Activated CD8-positive, alpha-beta memory T cell treated with anti-CD3 and anti-CD28 coated beads, Interleukin-2, amount 10 ng/mL, durations not matched to agents 7 days and 5 days (primary cell): ENCODE results near the gene NUMB. TPM values are rescaled to one million over a fixed set of nuclear protein-coding genes. Genes with fewer than 3 reads are reported as not detected.

Experiments
- ATAC-seq: fragments of 150-1000 bp; cut with Tn5 transposase; one replicate; pipeline ENCODE4 v1.10.0; 2021; ENCODE audit warnings: moderate library complexity
- CTCF ChIA-PET: fragments of 350-600 bp; sonication (Branson Sonifier 250); formaldehyde crosslinking; loops from one replicate; lab custom pipeline; 2021; ENCODE audit warnings: antibody characterized with exemption; lab: Charles Lee
- DNase-seq: peaks from one replicate; pipeline ENCODE4 v3.0.0-alpha.2; 2020
- H3K27ac Mint-ChIP-seq: one replicate; pipeline ENCODE4 v1.8.0; 2021; ENCODE audit warnings: mild to moderate bottlenecking, mixed read lengths
- H3K27me3 Mint-ChIP-seq: one replicate; pipeline ENCODE4 v1.8.0; 2021; ENCODE audit warnings: mixed read lengths
- H3K36me3 Mint-ChIP-seq: one replicate; pipeline ENCODE4 v1.8.0; 2021; ENCODE audit warnings: mild to moderate bottlenecking, mixed read lengths
- H3K4me1 Mint-ChIP-seq: one replicate; pipeline ENCODE4 v1.8.0; 2021; ENCODE audit warnings: mixed read lengths
- H3K4me3 Mint-ChIP-seq: one replicate; pipeline ENCODE4 v1.8.0; 2021; ENCODE audit warnings: mild to moderate bottlenecking, moderate library complexity, mixed read lengths
- H3K9me3 Mint-ChIP-seq: one replicate; pipeline ENCODE4 v1.8.0; 2022; ENCODE audit warnings: low read depth, mixed read lengths
- total RNA-seq, 2 experiments: library from RNA; stranded (reverse); gene quantifications; one replicate each; pipeline ENCODE4 v1.2.3, GENCODE V29; 2021

The NUMB gene
- total RNA-seq, 2 experiments from 2014 or later: 44.8 to 45.2 TPM

DNA sequence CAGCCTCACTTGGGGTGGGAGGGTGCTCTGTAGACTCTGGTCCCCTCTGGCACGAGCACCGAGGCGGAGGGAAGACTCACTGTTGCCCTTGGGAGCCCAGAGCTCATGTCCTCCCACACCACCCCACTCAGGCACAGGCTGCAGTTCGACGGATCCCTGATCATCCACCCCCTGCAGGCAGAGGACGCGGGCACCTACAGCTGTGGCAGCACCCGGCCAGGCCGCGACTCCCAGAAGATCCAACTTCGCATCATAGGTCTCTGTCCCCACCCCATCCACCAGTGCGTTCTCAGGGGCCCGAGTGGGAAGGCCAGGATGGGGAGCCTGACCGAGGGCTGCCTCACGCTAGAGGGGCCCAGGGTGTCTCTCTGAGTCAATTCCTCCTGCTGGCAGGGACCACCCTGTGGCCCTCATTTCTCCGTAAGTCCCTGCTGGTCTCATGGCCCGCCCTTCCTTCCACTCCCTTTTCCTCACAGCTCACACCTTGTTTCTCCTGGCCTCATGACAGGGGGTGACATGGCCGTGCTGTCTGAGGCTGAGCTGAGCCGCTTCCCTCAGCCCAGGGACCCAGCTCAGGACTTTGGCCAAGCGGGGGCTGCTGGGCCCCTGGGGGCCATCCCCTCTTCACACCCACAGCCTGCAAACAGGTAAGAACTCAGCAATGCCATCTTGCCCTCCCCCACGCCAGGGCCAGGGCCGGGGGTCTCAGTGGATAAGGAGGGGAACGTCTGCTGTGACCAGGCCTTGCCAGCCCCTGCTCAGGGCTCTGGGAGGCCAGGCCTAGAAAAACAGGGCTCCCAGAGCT, 194.1 kb downstream of the NUMB start:
- CTCF ChIA-PET: interaction anchor here (0.8 kb wide), 1 partner anchor 31 kb away, joined by 3 read pairs; no protein-coding TSS in a partner anchor
- Mint-ChIP-seq H3K9me3 (no peaks in the 10 kb centered on the region), H3K27ac (no peak overlapping the region), H3K36me3 (no peaks in the 10 kb centered on the region), H3K27me3 (peaks cover 8% of the 10 kb centered on the region), H3K4me1 (no peaks in the 10 kb centered on the region), H3K4me3 (no peak overlapping the region)
- DNase-seq: no peak
- ATAC-seq: no peak

DNA sequence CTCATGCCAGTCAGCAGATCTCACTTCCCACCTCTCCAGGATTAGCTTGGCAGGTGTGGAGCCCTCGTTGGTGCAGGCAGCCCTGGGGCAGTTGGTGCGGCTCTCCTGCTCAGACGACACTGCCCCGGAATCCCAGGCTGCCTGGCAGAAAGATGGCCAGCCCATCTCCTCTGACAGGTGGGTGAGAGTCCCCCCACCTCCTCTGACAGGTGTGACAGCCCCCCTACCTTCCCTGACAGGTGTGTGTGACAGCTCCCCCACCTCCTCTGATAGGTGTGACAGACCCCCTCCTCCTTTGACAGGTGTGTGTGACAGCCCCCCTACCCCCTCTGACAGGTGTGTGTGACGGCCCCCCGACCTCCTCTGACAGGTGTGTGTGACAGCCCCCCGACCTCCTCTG, 194.7 kb downstream of the NUMB start:
- Mint-ChIP-seq H3K27ac (no peak overlapping the region), H3K36me3 (no peaks in the 10 kb centered on the region), H3K27me3 (peaks cover 4% of the 10 kb centered on the region), H3K4me3 (no peak overlapping the region), H3K4me1 (no peaks in the 10 kb centered on the region), H3K9me3 (no peaks in the 10 kb centered on the region)
- DNase-seq (no peak), ATAC-seq (no peak)
- CTCF ChIA-PET: no interaction called here

DNA sequence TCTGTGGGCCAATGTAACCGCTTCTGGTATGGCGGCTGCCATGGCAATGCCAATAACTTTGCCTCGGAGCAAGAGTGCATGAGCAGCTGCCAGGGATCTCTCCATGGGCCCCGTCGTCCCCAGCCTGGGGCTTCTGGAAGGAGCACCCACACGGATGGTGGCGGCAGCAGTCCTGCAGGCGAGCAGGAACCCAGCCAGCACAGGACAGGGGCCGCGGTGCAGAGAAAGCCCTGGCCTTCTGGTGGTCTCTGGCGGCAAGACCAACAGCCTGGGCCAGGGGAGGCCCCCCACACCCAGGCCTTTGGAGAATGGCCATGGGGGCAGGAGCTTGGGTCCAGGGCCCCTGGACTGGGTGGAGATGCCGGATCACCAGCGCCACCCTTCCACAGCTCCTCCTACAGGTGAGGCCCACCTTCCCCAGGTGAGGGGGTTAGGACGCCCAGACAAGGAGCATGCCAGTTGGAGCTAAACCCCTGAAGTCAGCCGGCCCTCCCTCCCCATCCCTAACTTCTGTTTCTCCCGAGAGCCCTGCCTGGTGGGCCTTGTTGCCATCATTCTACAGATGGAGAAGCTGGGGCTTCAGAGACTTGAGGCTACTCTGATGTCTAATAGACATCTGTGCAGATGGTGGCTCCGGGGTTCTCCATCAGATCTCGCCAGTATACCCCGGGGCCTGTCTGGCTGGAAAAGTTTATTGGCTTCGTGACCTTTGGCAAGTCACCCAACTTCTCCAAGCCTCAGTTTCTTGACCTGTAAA, 195.7 kb downstream of the NUMB start:
- ATAC-seq: no peak
- no peaks in the 10 kb centered on the region for H3K36me3 Mint-ChIP-seq
- H3K9me3 Mint-ChIP-seq: no peaks in the 10 kb centered on the region
- no peak overlapping the region for H3K4me3 Mint-ChIP-seq
- CTCF ChIA-PET: no interaction called here
- DNase-seq: no peak
- H3K27me3 Mint-ChIP-seq: peaks cover 7% of the 10 kb centered on the region
- H3K27ac Mint-ChIP-seq: no peak overlapping the region
- H3K4me1 Mint-ChIP-seq: peaks cover 4% of the 10 kb centered on the region

DNA sequence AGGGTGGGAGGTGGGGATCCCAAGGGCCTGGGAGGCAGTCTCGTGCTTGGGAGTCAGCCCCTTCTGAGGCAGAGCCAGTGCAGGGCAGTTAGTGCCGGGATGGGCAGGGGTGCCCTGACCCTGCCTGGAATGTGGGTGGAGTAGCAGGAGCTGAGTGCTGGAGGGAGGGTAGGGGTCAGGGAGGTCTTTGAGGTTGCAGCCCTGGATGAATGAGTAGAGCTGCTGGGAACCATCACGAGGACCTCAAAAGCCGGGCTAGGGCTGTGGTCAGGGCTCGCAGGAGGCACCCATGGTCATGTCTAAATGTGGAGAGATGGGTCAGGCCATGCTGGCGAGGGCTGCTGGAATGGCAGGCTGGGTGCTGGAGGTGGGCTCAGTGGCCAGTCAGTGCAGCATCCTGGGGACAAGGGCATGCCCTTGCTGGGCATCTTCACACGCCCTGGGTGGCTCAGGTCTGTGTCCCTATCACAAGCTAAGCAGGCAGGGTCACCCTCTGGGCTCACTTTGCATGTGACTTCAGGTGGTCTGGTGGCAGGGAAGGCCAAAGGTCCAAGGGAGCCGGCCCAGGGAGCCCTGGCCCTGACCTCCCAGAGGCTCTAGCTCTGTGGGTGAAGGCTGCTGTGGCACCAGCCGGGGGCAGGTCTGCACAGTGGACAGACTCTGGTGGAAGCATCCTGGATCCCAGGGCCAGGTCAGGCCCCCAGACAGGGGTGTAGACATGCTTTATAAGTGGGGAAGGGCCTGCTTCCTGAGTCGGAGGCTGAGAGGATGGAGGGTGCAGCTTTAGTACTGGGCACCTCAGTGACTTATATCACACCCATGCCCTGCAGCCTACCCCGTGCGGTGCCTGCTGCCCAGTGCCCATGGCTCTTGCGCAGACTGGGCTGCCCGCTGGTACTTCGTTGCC, 196.6 kb downstream of the NUMB start:
- DNase-seq: no peak
- peaks cover 7% of the 10 kb centered on the region for H3K27me3 Mint-ChIP-seq
- no peak for ATAC-seq
- H3K36me3 Mint-ChIP-seq: no peaks in the 10 kb centered on the region
- CTCF ChIA-PET: no interaction called here
- no peak overlapping the region for H3K4me3 Mint-ChIP-seq
- no peak overlapping the region for H3K27ac Mint-ChIP-seq
- H3K9me3 Mint-ChIP-seq: no peaks in the 10 kb centered on the region
- peaks cover 4% of the 10 kb centered on the region for H3K4me1 Mint-ChIP-seq

DNA sequence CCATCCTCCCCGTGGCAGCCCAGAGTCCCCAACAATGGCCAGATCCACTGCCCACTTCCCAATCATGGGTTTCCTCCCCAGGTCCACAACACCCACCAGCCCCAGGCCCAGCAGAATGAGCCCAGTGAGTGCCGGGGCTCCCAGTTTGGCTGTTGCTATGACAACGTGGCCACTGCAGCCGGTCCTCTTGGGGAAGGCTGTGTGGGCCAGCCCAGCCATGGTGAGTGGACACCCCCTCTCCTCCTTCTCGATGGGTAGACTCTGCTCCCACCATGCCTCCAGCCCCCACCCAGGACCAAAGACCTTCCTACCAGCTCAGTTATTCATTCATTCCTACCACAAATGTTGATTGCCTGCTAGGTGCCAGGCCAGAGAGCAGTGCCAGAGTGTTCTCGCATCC, 197.3 kb downstream of the NUMB start:
- CTCF ChIA-PET: no interaction called here
- Mint-ChIP-seq H3K36me3 (no peaks in the 10 kb centered on the region), H3K4me1 (peaks cover 4% of the 10 kb centered on the region), H3K27me3 (peaks cover 7% of the 10 kb centered on the region), H3K9me3 (no peaks in the 10 kb centered on the region), H3K27ac (no peak overlapping the region), H3K4me3 (no peak overlapping the region)
- DNase-seq: no peak
- ATAC-seq: no peak

DNA sequence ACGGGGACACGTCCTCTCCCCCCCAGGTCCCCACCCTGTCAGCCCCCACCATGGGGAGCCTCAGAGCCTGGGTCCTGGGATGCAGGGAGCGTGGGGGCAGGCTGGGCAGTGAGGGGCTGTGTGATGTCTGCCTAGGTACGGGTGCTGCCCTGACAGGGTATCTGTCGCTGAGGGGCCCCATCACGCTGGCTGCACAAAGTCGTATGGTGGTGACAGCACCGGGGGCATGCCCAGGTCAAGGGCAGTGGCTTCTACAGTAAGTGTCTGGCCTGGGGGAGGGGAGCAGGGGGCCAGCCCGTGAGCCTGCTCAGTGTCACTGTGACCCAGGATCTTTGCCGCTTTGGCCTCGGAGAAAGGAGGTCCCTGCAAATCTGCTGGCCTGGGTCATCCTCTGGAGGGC, 197.8 kb downstream of the NUMB start:
- CTCF ChIA-PET: no interaction called here
- no peak for DNase-seq
- no peak for ATAC-seq
- H3K9me3 Mint-ChIP-seq: no peaks in the 10 kb centered on the region
- peaks cover 6% of the 10 kb centered on the region for H3K4me1 Mint-ChIP-seq
- H3K27ac Mint-ChIP-seq: no peak overlapping the region
- H3K4me3 Mint-ChIP-seq: no peak overlapping the region
- H3K36me3 Mint-ChIP-seq: no peaks in the 10 kb centered on the region
- peaks cover 7% of the 10 kb centered on the region for H3K27me3 Mint-ChIP-seq

DNA sequence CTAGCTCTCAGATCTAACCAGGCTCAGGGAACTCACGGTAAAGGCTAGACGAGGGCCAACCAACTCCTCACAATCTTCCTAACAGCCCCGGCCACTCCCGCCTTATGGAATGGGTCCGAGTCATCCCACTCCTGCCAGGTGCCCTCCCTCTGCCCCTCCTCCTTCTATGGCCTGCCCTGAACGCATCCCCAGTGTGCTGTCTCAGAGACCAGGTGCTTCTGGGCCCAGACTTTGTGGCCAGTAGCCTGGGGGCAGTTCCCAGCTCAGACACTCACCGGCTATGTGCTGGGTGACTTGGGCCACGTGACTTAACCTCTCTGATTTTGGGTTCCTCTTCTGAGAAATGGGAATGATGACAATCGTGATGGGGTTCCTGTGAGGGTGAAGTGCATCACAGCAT, 198.5 kb downstream of the NUMB start:
- ATAC-seq (no peak), DNase-seq (no peak)
- Mint-ChIP-seq H3K4me3 (no peak overlapping the region), H3K4me1 (peaks cover 8% of the 10 kb centered on the region), H3K9me3 (no peaks in the 10 kb centered on the region), H3K36me3 (no peaks in the 10 kb centered on the region), H3K27me3 (peaks cover 7% of the 10 kb centered on the region), H3K27ac (no peak overlapping the region)
- CTCF ChIA-PET: no interaction called here

DNA sequence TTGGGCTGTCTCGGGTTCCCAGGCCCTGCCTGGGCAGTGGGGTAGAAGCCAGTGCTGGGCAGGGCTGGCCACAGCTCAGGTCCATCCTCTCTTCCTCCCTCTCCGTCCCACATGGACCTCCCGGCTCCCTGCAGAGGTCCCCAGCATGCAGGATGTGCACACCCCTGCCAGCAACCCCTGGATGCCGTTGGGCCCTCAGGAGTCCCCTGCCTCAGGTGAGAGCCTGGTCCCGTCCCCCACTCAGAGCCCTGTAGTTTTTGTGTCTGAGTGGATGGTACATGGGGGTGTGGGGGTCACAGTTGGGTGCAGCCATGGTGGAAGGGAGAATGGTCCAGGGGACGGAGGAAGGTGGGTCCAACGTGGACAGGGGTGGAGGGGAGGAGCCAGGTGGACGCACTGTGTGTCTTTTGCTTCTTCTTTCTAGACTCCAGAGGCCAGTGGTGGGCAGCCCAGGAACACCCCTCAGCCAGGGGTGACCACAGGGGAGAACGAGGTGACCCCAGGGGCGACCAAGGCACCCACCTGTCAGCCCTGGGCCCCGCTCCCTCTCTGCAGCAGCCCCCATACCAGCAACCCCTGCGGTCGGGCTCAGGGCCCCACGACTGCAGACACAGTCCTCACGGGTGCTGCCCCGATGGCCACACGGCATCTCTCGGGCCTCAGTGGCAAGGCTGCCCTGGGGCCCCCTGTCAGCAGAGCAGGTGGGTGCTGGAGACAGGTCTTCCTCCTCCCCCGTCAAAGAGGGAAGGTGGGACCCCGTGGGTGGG, 199.3 kb downstream of the NUMB start:
- Mint-ChIP-seq H3K36me3 (no peaks in the 10 kb centered on the region), H3K9me3 (no peaks in the 10 kb centered on the region), H3K27me3 (peaks cover 7% of the 10 kb centered on the region), H3K27ac (no peak overlapping the region), H3K4me3 (no peak overlapping the region), H3K4me1 (peaks cover 8% of the 10 kb centered on the region)
- ATAC-seq: no peak
- DNase-seq: no peak
- CTCF ChIA-PET: no interaction called here

DNA sequence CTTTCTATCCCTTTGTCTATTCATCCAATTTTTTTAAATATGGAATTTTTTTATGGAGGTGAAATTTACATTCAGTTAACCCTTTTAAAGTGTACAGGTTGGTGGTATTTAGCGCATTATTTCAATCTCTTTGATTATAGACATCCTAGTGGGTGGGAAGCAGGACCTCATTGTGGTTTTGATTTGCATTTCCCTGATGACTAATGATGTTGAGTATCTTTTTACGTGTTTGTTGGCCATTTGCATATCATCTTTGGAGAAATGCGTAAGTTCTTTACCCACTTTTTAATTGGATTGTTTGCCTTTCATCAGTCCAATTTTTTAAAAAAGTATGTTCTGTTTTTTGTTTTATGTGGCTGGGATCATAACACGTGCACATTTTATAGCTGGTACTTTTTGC, 200.3 kb downstream of the NUMB start:
- no peak overlapping the region for H3K27ac Mint-ChIP-seq
- H3K9me3 Mint-ChIP-seq: no peaks in the 10 kb centered on the region
- H3K4me1 Mint-ChIP-seq: peaks cover 8% of the 10 kb centered on the region
- ATAC-seq: no peak
- H3K4me3 Mint-ChIP-seq: no peak overlapping the region
- no peak for DNase-seq
- H3K27me3 Mint-ChIP-seq: peaks cover 7% of the 10 kb centered on the region
- H3K36me3 Mint-ChIP-seq: no peaks in the 10 kb centered on the region
- CTCF ChIA-PET: no interaction called here

DNA sequence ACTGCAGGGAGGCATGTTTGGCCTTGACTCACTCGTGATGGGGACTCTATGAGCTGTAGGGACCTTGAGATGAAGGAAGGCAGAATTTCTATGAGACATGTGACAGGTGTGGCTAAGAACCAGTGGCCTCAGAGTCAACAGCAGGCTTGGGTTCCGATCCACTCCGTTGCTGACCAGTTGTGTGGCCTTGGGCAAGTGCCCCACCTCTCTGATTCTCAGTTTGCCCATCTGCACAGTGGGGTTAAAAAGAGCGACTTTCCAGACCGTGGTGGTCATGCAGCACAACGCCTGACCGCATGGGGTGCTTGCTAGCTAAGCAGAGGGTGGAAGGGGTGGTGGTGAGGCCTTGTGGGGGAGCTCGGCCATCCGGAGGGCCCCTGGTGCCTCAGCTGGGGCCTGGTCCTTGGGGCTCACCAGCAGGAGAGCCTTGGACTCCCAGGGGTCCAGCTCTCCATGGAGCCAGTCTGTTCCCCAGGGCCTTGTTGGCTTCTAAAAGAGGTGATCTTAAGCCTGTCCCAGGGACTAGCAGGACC, 202.6 kb downstream of the NUMB start:
- CTCF ChIA-PET: interaction anchor here (1.3 to 1.4 kb wide), 2 partner anchors 9 to 24 kb away, joined by 3 read pairs; no protein-coding TSS in a partner anchor
- H3K27ac Mint-ChIP-seq: no peak overlapping the region
- H3K4me1 Mint-ChIP-seq: peaks cover 8% of the 10 kb centered on the region
- H3K27me3 Mint-ChIP-seq: peaks cover 7% of the 10 kb centered on the region
- DNase-seq (no peak), ATAC-seq (peak; percentile 14)
- H3K9me3 Mint-ChIP-seq: no peaks in the 10 kb centered on the region
- H3K4me3 Mint-ChIP-seq: no peak overlapping the region
- no peaks in the 10 kb centered on the region for H3K36me3 Mint-ChIP-seq

DNA sequence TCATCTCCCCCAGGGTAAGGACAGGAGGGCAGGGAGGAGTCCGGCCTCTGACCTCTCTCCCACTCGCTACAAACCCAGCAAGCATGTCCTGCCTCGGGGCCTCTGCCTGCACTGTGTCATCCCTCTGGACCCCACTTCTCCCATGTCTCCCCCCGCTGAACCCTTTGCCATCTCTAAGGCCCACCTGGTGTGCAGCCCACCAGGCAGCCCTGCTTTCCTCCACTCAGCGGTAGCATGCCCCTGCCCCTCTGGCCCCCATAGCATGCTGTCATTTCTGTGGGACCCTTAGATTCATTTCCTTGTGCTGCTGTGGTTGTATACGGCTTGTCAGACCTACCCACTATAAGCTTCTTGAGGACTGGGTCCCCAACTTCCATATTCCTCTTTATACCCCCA, 203.3 kb downstream of the NUMB start:
- no peaks in the 10 kb centered on the region for H3K36me3 Mint-ChIP-seq
- H3K9me3 Mint-ChIP-seq: no peaks in the 10 kb centered on the region
- no peak overlapping the region for H3K4me3 Mint-ChIP-seq
- no peak for ATAC-seq
- no peak overlapping the region for H3K27ac Mint-ChIP-seq
- peaks cover 7% of the 10 kb centered on the region for H3K27me3 Mint-ChIP-seq
- peaks cover 8% of the 10 kb centered on the region for H3K4me1 Mint-ChIP-seq
- no peak for DNase-seq
- CTCF ChIA-PET: interaction anchor here (1.4 kb wide), 1 partner anchor 23 kb away, joined by 3 read pairs; no protein-coding TSS in a partner anchor

DNA sequence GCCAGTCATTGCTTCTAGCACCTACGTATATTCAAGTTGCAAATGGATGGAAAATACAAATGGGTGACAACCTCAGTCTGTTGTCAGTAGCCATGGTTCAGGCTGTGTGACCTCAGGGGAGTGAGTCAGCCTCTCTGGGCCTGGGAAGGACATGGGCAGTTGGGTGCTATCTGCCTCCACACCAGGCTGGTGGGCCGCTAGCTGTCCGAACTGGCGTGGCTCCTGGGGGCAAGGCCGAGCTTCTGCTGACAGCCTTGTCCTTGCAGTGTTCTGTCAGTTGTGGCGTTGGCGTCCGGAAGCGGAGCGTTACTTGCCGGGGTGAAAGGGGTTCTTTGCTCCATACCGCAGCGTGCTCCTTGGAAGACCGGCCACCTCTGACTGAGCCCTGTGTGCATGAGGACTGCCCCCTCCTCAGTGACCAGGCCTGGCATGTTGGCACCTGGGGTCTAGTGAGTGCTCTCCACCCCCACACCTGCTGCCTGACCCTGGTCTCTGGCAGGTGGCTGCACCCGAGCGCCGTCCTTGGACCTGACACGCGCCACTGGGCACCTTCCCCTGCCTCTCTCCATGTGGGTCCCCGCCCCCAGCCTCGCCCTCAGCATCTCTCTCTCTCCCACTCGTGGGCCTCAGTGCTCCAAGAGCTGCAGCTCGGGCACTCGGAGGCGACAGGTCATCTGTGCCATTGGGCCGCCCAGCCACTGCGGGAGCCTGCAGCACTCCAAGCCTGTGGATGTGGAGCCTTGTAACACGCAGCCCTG, 203.9 kb downstream of the NUMB start:
- peaks cover 8% of the 10 kb centered on the region for H3K4me1 Mint-ChIP-seq
- H3K27me3 Mint-ChIP-seq: peaks cover 5% of the 10 kb centered on the region
- no peak overlapping the region for H3K27ac Mint-ChIP-seq
- H3K36me3 Mint-ChIP-seq: no peaks in the 10 kb centered on the region
- ATAC-seq: peak; percentile 24
- no peaks in the 10 kb centered on the region for H3K9me3 Mint-ChIP-seq
- H3K4me3 Mint-ChIP-seq: no peak overlapping the region
- no peak for DNase-seq
- CTCF ChIA-PET: interaction anchor here (1.4 kb wide), 1 partner anchor 22 kb away, joined by 3 read pairs; no protein-coding TSS in a partner anchor
